ES-I3 (cell line): Measurements from ENCODE around the gene TNFAIP3.
"Not testable (repeated sequence)": the region's sequence is repeated elsewhere in the genome, so short reads cannot be mapped to it uniquely, and the experiment has no call there.

Experiments
- H3K36me3 ChIP-seq: 2 replicates; pipeline ENCODE4 v1.6.1; 2013; ENCODE audit warnings: mild to moderate bottlenecking, low read length, control low read depth, moderate library complexity; ENCODE audit not compliant: insufficient read depth
- H3K4me1 ChIP-seq: 2 replicates; pipeline ENCODE4 v1.6.1; 2013; ENCODE audit warnings: mild to moderate bottlenecking, control low read depth, low read length; ENCODE audit not compliant: insufficient read depth
- H3K9ac ChIP-seq: 2 replicates; pipeline ENCODE4 v1.6.1; 2013; ENCODE audit warnings: low read depth, mild to moderate bottlenecking, low read length, moderate library complexity
- H3K9me3 ChIP-seq: 2 replicates; pipeline ENCODE4 v1.6.1; 2013; ENCODE audit warnings: mild to moderate bottlenecking, low read length, moderate library complexity; ENCODE audit not compliant: control insufficient read depth, insufficient read depth

TNFAIP3 gene

DNA sequence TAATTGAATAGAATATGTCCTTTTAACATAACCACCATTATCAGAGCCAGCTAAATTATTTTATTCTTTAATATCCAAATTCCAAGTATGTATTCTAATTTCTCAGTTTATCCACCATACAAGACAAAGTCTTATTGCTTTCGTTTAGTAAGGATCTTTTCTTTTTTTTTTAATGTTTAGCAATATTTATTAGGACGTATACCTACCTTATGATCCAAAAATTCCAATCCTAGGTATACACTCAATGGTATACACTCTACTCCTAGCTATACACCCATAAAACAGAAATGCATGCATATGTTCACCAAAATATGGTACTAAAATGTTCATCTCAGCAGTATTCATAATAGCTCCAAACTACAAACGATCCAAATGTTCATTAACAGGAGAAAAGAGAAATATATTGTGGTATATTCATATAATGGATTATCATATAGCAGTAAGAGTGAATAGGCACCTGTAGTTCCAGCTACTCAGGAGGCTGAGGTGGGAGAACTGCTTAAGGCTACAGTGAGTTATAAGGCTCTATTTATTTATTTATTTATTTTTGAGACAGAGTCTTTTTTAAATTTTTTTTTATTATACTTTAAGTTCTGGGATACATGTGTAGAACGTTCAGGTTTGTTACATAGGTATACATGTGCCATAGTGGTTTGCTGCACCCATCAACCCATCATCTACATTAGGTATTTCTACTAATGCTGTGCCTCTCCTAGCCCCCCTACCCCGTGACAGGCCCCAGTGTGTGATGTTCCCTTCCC is 17.3 kb downstream of the TNFAIP3 start:
- H3K4me1 ChIP-seq, result peaks cover 16% of the 10 kb centered on the region
- H3K9me3 ChIP-seq, result no peaks in the 10 kb centered on the region
- H3K9ac ChIP-seq, result no peak overlapping the region
- H3K36me3 ChIP-seq, result no peaks in the 10 kb centered on the region

DNA sequence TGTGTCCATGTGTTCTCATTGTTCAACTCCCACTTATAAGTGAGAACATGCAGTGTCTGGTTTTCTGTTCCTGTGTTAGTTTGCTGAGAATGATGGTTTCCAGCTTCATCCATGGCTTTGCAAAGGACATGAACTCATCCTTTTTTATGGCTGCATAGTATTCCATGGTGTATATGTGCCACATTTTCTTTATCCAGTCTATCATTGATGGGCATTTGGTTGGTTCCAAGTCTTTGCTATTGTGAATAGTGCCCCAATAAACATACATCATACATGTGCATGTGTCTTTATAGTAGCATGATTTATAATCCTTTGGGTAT is 17.8 kb downstream of the TNFAIP3 start:
- H3K4me1 ChIP-seq, result peaks cover 11% of the 10 kb centered on the region
- not testable (repeated sequence) for H3K9me3 ChIP-seq, H3K36me3 ChIP-seq, H3K9ac ChIP-seq

DNA sequence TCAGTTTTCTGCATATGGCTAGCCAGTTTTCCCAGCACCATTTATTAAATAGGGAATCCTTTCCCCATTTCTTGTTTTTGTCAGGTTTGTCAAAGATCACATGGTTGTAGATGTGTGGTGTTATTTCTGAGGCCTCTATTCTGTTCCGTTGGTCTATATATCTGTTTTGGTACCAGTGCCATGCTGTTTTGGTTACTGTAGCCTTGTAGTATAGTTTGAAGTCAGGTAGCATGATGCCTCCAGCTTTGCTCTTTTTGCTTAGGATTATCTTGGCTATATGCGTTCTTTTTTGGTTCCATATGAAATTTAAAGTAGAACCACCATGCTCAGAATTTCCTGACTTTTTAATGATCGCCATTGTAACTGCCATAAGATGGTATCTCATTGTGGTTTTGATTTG is 19.2 kb downstream of the TNFAIP3 start:
- not testable (repeated sequence) for H3K4me1 ChIP-seq, H3K36me3 ChIP-seq, H3K9me3 ChIP-seq, H3K9ac ChIP-seq

DNA sequence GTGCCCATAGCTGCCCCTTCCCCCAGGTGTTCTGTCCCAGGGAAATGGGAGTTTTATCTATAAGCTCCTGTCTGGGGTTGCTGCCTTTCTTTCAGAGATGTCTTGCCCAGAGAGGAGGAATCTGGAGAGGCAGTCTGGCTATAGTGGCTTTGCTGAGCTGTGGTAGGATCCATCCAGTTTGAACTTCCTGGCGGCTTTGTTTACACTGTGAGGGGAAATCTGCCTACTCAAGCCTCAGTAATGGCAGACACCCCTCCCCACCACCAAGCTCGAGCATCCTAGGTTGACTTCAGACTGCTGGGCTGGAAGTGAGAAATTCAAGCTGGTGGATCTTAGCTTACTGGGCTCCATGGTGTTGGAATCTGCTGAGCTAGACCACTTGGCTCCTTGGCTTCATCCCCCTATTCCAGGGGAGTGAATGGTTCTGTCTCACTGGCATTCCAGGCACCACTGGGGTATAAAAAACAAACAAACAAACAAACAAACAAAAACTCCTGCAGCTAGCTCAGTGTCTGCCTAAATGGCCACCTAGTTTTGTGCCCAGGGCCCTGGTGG is 24.0 kb downstream of the TNFAIP3 start:
- no peaks in the 10 kb centered on the region for H3K9me3 ChIP-seq
- no peak overlapping the region for H3K9ac ChIP-seq
- no peaks in the 10 kb centered on the region for H3K4me1 ChIP-seq
- H3K36me3 ChIP-seq, result no peaks in the 10 kb centered on the region

DNA sequence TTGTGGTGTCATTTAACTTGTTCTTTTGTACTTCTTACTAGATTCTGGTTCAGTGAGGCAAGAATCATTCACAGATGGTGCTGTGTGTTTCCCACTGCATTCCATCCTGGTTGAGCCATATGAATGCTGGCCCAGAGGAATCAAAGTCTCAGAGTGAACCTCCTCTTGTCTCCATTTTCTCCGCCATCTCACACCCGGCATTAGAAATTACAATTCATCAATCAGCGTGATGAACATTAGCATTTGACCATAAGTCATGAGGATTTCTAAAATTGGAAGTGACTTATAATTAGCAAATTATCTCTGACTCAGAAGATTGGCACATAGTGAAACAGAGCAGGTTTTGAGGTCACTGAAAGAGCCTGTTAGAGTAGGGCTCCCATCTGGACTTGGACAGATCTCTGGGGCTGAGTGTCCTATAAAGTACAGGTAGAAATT is 25.2 kb downstream of the TNFAIP3 start:
- Histone ChIP-seq H3K36me3 (no peaks in the 10 kb centered on the region), H3K4me1 (no peaks in the 10 kb centered on the region), H3K9ac (no peak overlapping the region), H3K9me3 (no peaks in the 10 kb centered on the region)

DNA sequence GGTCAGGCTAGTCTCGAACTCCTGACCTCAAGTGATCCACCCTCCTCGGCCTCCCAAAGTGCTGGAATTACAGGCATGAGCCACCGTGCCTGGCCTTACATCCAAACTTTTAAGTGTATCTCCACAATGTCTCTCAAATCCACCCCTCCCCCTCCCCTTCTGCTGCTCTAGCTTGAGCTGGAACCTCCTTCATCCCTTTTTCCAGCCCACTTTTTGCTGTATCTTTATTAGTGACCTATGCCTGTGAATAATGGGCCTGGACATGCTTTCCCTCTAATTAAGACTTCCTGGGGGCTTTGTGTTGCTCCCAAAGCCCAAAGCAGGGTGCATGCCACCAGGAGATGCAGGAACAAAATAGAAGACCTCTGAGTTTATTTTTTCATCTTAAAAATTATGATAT is 26.1 kb downstream of the TNFAIP3 start:
- Histone ChIP-seq H3K9me3 (no peaks in the 10 kb centered on the region), H3K4me1 (no peaks in the 10 kb centered on the region), H3K9ac (no peak overlapping the region), H3K36me3 (no peaks in the 10 kb centered on the region)

DNA sequence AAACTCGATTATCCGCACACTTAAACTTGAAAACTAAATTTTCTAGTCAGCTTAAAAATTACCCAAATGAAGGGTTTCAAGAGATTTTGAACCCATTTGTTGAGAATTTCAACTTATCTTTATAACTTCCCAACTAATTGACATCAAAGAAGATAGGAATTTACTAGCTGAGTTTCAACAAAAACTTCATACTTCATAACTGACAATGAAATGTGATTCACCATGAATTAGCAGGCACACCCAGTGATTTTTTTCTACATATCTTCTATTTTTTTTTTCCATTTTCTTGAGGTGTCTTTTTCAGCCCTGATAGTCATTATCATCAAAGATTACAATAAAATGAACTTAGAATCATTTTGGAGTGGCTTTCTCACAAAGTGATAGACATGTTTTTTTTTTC is 26.7 kb downstream of the TNFAIP3 start:
- Histone ChIP-seq H3K9ac (no peak overlapping the region), H3K9me3 (no peaks in the 10 kb centered on the region), H3K36me3 (no peaks in the 10 kb centered on the region), H3K4me1 (no peaks in the 10 kb centered on the region)

DNA sequence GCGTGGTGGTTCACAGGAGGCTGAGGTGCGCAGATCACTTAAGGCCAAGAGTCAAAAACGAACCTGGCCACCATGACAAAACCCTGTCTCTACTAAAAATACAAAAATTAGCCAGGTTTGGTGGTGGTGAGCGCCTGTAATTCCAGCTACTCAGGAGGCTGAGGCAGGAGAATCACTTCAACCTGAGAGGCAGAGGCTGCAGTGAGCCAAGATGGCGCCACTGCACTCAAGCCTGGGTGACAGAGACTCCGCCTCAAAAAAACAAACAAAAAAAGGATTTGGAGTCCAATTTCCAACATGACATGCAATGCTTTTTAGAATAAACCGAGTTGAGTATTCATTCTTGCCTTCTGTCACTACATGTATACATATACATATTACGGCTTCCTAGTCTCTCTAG is 27.3 kb downstream of the TNFAIP3 start:
- H3K9ac ChIP-seq, H3K4me1 ChIP-seq, H3K9me3 ChIP-seq, H3K36me3 ChIP-seq: not testable (repeated sequence)

DNA sequence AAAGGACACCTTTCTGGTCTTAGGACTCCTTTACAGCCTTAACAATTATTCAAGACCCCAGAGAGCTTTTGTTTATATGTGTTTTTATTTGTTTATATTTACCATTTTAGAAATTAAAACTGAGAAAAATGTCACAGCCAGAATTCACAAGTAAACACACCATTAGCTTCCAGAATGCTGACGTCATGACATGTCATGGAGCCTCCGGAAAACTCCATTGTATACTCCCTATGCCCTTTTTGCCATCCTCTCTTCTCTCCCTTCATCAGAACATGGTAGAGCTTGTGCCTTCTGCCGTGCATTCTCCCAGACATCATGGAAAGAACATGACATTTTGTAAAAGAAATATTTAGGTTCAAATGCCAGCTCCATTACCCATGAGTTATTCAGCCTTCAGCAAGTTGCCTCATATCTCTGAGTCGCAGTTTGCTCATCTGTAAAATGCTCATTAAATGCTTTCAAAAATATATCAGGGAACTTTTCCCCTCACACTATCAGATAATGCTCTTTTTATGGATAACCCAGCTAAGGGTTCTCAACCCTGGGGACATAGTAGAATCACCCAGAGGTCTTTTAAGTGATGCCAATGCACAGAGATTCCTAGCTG is 27.8 kb downstream of the TNFAIP3 start:
- Histone ChIP-seq H3K9ac (no peak overlapping the region), H3K36me3 (no peaks in the 10 kb centered on the region)

DNA sequence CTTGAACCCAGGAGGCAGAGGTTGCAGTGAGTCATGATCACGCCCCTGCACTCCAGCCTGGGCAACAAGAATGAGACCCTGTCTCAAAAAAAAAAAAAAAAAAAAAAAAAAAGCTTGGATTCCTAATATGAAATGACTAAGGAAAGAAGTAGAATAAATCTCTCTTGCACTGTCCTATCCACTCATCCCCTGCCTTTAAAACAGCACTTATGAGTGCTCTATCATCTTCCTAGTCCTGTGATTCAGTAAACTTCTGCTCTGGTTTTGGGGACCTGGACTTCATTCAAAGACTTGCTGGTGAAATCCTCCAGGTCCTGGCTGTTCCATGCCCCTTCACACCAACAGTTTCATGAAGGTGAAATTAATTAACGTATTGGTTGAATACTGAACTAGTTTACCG is 29.6 kb downstream of the TNFAIP3 start:
- Histone ChIP-seq H3K36me3 (no peaks in the 10 kb centered on the region), H3K4me1 (no peaks in the 10 kb centered on the region), H3K9me3 (no peaks in the 10 kb centered on the region), H3K9ac (no peak overlapping the region)

More for the DNA sequence above, 27.8 kb downstream of the TNFAIP3 start:
- Histone ChIP-seq H3K9me3 (no peaks in the 10 kb centered on the region), H3K4me1 (no peaks in the 10 kb centered on the region)

DNA sequence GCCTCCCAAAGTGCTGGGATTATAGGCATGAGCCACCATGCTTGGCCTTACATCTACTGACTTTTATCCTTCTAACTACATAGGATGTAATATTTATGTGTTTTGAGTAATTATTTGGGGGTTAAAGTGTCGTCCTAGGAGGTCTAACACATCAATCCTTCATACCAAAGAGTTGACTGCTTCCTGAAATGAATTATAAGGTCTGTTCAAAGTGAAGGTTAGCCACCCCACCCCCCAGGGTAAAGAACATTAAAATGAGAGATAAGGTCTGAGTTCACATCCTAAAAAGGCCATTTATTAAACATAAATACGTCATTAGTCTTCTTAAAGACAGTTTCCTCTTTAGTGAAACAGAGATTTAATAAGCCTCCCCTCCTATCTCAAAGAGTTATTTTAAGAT is 33.8 kb downstream of the TNFAIP3 start:
- H3K9ac ChIP-seq, result no peak overlapping the region

DNA sequence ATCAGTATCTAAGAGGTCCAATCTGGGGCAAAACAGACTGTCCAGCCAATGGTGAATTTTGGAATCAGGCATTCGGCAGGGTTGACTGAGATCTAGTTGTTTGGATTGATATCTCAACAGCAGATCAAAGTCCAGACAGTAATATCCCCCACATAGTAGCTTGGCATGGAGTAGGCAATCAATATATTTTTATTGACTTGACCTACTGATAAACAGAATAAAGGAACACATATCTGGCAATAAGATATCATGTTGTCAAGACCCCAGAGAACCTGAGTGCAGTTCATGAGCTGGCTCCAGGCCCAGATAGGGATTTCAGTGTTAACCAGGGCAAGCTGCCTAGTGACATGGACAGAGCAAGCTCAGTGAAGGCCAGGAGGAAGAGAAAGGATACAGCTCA is 34.4 kb downstream of the TNFAIP3 start:
- H3K9me3 ChIP-seq, result no peaks in the 10 kb centered on the region
- H3K9ac ChIP-seq, result no peak overlapping the region
- no peaks in the 10 kb centered on the region for H3K4me1 ChIP-seq
- no peaks in the 10 kb centered on the region for H3K36me3 ChIP-seq

More for the DNA sequence above, 33.8 kb downstream of the TNFAIP3 start:
- H3K4me1 ChIP-seq, result no peaks in the 10 kb centered on the region
- H3K36me3 ChIP-seq, result no peaks in the 10 kb centered on the region
- H3K9me3 ChIP-seq, result no peaks in the 10 kb centered on the region

DNA sequence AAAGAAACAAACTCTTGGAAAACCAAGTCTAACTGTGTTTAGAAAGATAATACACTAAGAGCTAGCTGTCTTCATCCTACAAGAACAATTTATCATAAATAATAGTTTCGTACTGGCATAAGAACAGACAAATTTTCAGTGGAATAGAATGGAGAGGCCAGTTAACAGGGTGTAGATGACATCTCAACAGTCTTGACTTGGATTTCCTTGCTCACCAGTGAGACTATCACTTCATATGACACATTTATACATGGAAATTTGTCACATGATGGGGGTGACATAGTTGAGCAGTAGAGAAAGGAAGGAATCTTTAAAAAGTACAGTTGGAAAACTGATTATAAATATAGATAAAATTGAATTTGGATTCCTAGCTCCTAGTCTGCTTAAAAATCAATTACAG is 35.6 kb downstream of the TNFAIP3 start:
- H3K4me1 ChIP-seq, result no peaks in the 10 kb centered on the region

DNA sequence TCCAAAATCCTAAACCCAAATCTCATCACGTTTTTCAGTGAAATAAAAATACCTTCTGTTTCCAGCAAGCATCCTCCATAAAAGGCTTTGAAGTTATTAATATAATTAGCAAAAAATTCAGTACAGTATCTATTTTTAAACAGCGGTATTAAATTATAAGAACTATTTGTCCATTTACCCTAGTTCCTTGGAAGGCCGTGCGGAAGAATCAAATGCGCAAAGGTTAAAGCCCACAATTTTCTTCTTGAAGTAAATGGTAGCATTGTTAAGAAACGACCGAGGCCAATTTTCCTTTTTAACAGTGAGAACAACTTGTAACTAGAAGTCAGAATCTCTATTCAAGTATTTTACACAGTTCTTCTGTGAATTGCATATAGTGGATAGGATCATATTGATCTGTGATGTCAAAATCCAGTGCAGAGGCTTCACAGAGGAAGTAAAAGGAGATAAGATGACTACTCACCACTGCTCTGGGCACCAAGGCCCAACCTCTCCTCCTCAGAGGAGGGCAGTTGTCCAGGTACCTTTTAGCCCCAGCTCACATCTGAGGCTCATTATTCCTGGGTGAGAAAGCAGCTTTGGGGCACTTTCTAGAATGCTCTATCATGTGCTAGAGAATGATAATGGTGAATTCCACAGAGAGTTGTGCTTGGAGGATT is 36.3 kb downstream of the TNFAIP3 start:
- no peak overlapping the region for H3K9ac ChIP-seq
- no peaks in the 10 kb centered on the region for H3K9me3 ChIP-seq
- no peaks in the 10 kb centered on the region for H3K36me3 ChIP-seq
- H3K4me1 ChIP-seq, result no peaks in the 10 kb centered on the region

More for the DNA sequence above, 35.6 kb downstream of the TNFAIP3 start:
- no peak overlapping the region for H3K9ac ChIP-seq
- no peaks in the 10 kb centered on the region for H3K9me3 ChIP-seq
- no peaks in the 10 kb centered on the region for H3K36me3 ChIP-seq
